OCI-LY1 (cell line): Measurements from ENCODE around the gene MCC.

Experiments
- H2AFZ ChIP-seq: fragments of 200-600 bp; sonication (generic), shearing (Covaris generic); 2 replicates; pipeline ENCODE4 v1.6.0; 2014; ENCODE audit warnings: antibody characterized with exemption, mild to moderate bottlenecking, low read length
- H3F3A ChIP-seq: fragments of 200-600 bp; sonication (generic), shearing (Covaris generic); 2 replicates; pipeline ENCODE4 v1.6.0; 2014; ENCODE audit warnings: mild to moderate bottlenecking, antibody characterized with exemption, low read length, moderate library complexity; ENCODE audit not compliant: insufficient read depth
- H3K27ac ChIP-seq: fragments of 200-600 bp; sonication (generic); 2 replicates; pipeline ENCODE4 v1.5.1; 2014; ENCODE audit warnings: low read length, mixed run types, mild to moderate bottlenecking, low read depth; ENCODE audit not compliant: poor library complexity, severe bottlenecking
- H3K27me3 ChIP-seq: fragments of 200-600 bp; sonication (generic); 2 replicates; pipeline ENCODE4 v1.6.0; 2014; ENCODE audit warnings: antibody characterized with exemption, mild to moderate bottlenecking, low read length, moderate library complexity; ENCODE audit not compliant: insufficient read depth
- H3K36me3 ChIP-seq: fragments of 200-600 bp; sonication (generic); 2 replicates; pipeline ENCODE4 v1.6.1; 2014; ENCODE audit warnings: mild to moderate bottlenecking, antibody characterized with exemption, low read length, moderate library complexity, mixed read lengths; ENCODE audit not compliant: insufficient read depth
- H3K4me1 ChIP-seq: fragments of 200-600 bp; sonication (generic); 2 replicates; pipeline ENCODE4 v1.5.1; 2014; ENCODE audit warnings: mild to moderate bottlenecking, low read length, moderate library complexity; ENCODE audit not compliant: insufficient read depth, severe bottlenecking
- H3K4me2 ChIP-seq: fragments of 200-600 bp; sonication (generic), shearing (Covaris generic); 2 replicates; pipeline ENCODE4 v1.6.1; 2014; ENCODE audit warnings: low read length
- H3K4me3 ChIP-seq: fragments of 200-600 bp; sonication (generic); 2 replicates; pipeline ENCODE4 v1.5.1; 2014; ENCODE audit warnings: low read length, low read depth, mild to moderate bottlenecking, mixed read lengths; ENCODE audit not compliant: poor library complexity, severe bottlenecking
- H3K79me2 ChIP-seq: fragments of 200-600 bp; shearing (Covaris generic); 2 replicates; pipeline ENCODE4 v1.6.1; 2016; ENCODE audit warnings: mixed run types, low read length, mixed read lengths; ENCODE audit not compliant: insufficient read depth
- H3K9ac ChIP-seq: fragments of 200-600 bp; sonication (generic), shearing (Covaris generic); 2 replicates; pipeline ENCODE4 v1.6.1; 2014; ENCODE audit warnings: mild to moderate bottlenecking, low read length, mixed read lengths
- H3K9me2 ChIP-seq: fragments of 200-600 bp; sonication (generic), shearing (Covaris generic); 2 replicates; pipeline ENCODE4 v1.6.1; 2014; ENCODE audit warnings: low read depth, mild to moderate bottlenecking, low read length, mixed read lengths
- H3K9me3 ChIP-seq: fragments of 200-600 bp; shearing (Covaris generic); 2 replicates; pipeline ENCODE4 v1.6.1; 2014; ENCODE audit warnings: low read length, mixed read lengths
- H4K20me1 ChIP-seq: fragments of 200-600 bp; sonication (generic), shearing (Covaris generic); 2 replicates; pipeline ENCODE4 v1.6.0; 2016; ENCODE audit warnings: mild to moderate bottlenecking, low read length; ENCODE audit not compliant: insufficient read depth
- EZH2 ChIP-seq: fragments of 200-600 bp; sonication (generic), shearing (Covaris generic); IDR thresholded peaks from 2 replicates; pipeline ENCODE4 v1.8.0; 2017; ENCODE audit warnings: borderline replicate concordance, mixed run types, mild to moderate bottlenecking, antibody characterized with exemption, low read length, moderate library complexity, mixed read lengths
- TF ChIP-seq, protein P1 (sequence below): fragments of 200-600 bp; sonication (generic), shearing (Covaris generic); IDR thresholded peaks from 2 replicates; pipeline ENCODE4 v1.5.1; 2017; ENCODE audit warnings: mild to moderate bottlenecking, antibody characterized with exemption, low read length, moderate library complexity, mixed read lengths

Gene MCC

DNA sequence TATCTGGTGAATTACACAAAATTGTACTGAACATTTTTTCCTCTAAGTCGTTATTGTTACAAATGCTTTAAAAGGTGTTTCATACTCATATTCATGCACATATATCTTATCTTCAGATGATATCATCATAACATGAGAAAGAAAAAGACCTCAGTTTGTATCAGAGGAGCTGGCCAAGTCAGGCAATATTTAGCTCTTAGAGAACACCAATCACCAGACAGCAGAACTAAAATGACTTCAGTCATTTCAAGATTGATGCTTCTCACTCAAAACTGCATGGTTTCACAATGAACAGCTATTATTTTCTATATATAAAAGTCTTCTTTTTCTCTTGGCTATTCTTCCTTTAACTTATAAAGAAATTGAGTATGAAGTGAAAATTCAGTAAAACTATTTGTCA is 98.0 kb downstream of the MCC start:
- H3K4me2 ChIP-seq, result no peak overlapping the region

DNA sequence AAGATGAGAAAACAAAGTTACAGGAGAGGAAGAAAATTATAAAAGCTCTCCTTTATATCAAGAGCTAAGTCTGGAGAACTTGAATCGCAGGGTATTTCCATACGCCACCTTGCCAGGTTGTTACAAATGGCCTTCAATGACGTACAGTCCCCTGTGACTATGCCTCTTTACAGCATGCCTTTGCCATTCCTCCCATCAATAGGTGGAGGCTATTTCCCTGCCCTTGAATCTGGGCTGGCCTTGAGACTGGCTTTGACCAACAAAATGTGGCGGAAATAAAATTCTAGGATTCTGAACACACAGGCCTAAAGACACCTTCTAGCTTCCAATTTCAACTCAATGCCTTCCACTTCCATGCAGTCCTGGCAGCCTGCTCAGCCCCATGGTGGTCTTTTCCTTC is 99.1 kb downstream of the MCC start:
- H3F3A ChIP-seq, result no peaks in the 10 kb centered on the region
- no peaks in the 10 kb centered on the region for H3K9me2 ChIP-seq
- no peak overlapping the region for H3K9ac ChIP-seq
- no peak overlapping the region for H3K4me3 ChIP-seq
- H3K4me1 ChIP-seq, result no peaks in the 10 kb centered on the region
- H3K4me2 ChIP-seq, result no peak overlapping the region
- H3K79me2 ChIP-seq, result no peaks in the 10 kb centered on the region
- H3K9me3 ChIP-seq, result no peaks in the 10 kb centered on the region
- H4K20me1 ChIP-seq, result no peaks in the 10 kb centered on the region
- H3K27me3 ChIP-seq, result no peaks in the 10 kb centered on the region
- no peak for TF ChIP-seq EZH2
- TF ChIP-seq, protein P1, sequence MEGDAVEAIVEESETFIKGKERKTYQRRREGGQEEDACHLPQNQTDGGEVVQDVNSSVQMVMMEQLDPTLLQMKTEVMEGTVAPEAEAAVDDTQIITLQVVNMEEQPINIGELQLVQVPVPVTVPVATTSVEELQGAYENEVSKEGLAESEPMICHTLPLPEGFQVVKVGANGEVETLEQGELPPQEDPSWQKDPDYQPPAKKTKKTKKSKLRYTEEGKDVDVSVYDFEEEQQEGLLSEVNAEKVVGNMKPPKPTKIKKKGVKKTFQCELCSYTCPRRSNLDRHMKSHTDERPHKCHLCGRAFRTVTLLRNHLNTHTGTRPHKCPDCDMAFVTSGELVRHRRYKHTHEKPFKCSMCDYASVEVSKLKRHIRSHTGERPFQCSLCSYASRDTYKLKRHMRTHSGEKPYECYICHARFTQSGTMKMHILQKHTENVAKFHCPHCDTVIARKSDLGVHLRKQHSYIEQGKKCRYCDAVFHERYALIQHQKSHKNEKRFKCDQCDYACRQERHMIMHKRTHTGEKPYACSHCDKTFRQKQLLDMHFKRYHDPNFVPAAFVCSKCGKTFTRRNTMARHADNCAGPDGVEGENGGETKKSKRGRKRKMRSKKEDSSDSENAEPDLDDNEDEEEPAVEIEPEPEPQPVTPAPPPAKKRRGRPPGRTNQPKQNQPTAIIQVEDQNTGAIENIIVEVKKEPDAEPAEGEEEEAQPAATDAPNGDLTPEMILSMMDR, result no peak
- no peak overlapping the region for H2AFZ ChIP-seq
- no peaks in the 10 kb centered on the region for H3K36me3 ChIP-seq
- H3K27ac ChIP-seq, result no peak overlapping the region

More for the DNA sequence above, 98.0 kb downstream of the MCC start:
- Histone ChIP-seq H3K27me3 (no peaks in the 10 kb centered on the region), H3K27ac (no peak overlapping the region), H4K20me1 (no peaks in the 10 kb centered on the region), H3K9me2 (no peaks in the 10 kb centered on the region), H3K36me3 (no peaks in the 10 kb centered on the region), H3K4me3 (no peak overlapping the region), H3K9ac (no peak overlapping the region), H3K4me1 (no peaks in the 10 kb centered on the region), H3K79me2 (no peaks in the 10 kb centered on the region), H3F3A (no peaks in the 10 kb centered on the region), H2AFZ (no peak overlapping the region), H3K9me3 (no peaks in the 10 kb centered on the region)
- TF ChIP-seq, protein P1, result no peak

DNA sequence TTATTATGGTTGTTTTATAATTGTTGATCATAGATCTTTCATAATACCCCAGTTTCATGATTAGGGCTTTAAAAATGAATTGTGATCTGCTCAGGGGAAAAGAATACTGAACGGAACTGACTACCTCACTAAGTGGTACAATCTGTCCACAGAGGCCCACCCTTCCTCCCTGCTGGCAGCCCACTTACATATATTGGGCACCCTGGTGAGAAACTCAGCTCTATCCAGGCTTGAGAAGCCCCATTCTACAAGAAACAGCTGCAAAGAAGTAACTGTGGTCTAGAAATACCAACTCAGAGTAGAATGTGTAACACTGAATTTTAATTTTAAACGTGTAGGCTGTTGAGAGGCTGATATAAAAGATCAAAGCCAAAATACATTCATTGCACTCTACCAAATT is 100.4 kb downstream of the MCC start:
- no peaks in the 10 kb centered on the region for H3K9me3 ChIP-seq
- H3K27ac ChIP-seq, result no peak overlapping the region
- H3K9ac ChIP-seq, result no peak overlapping the region
- no peak for TF ChIP-seq EZH2
- TF ChIP-seq, protein P1, result no peak
- no peaks in the 10 kb centered on the region for H4K20me1 ChIP-seq
- no peaks in the 10 kb centered on the region for H3K9me2 ChIP-seq
- no peaks in the 10 kb centered on the region for H3F3A ChIP-seq
- no peaks in the 10 kb centered on the region for H3K4me1 ChIP-seq
- no peaks in the 10 kb centered on the region for H3K79me2 ChIP-seq
- no peaks in the 10 kb centered on the region for H3K27me3 ChIP-seq
- H3K4me3 ChIP-seq, result no peak overlapping the region
- H3K36me3 ChIP-seq, result no peaks in the 10 kb centered on the region
- no peak overlapping the region for H2AFZ ChIP-seq
- H3K4me2 ChIP-seq, result no peak overlapping the region
